Chondrocyte (in vitro differentiated cells): ENCODE data around the gene TM9SF4. TPM values are rescaled to one million over a fixed set of nuclear protein-coding genes. Genes with fewer than 3 reads are reported as not detected.

Experiments
- DNase-seq: peaks from one replicate; pipeline ENCODE4 v3.0.0; 2021; ENCODE audit warnings: mixed read lengths, low spot score
- H3K27ac Mint-ChIP-seq: one replicate; pipeline ENCODE4 v1.8.0; 2021; ENCODE audit warnings: mild to moderate bottlenecking, moderate library complexity, mixed read lengths; ENCODE audit not compliant: unreplicated experiment
- H3K27me3 Mint-ChIP-seq: 2 replicates; pipeline ENCODE4 v1.8.0; 2021; ENCODE audit warnings: low read depth, mixed read lengths
- H3K36me3 Mint-ChIP-seq: 2 replicates; pipeline ENCODE4 v1.8.0; 2021; ENCODE audit warnings: low read depth, mixed read lengths
- H3K4me1 Mint-ChIP-seq: 2 replicates; pipeline ENCODE4 v1.8.0; 2021; ENCODE audit warnings: low read depth, mild to moderate bottlenecking, mixed read lengths
- H3K4me3 Mint-ChIP-seq: one replicate; pipeline ENCODE4 v1.8.0; 2021; ENCODE audit warnings: mild to moderate bottlenecking, moderate library complexity, mixed read lengths; ENCODE audit not compliant: unreplicated experiment
- H3K9me3 Mint-ChIP-seq: 2 replicates; pipeline ENCODE4 v1.8.0; 2021; ENCODE audit warnings: low read depth, mixed read lengths
- total RNA-seq: library from RNA; stranded (reverse); gene quantifications from 3 replicates; pipeline ENCODE4 v1.2.1, GENCODE V29; 2021
- TF ChIP-seq, protein P1 (sequence below): fragments of 200-600 bp; sonication (generic); IDR thresholded peaks from 2 replicates; pipeline ENCODE4 v1.5.0; 2021; ENCODE audit warnings: antibody characterized with exemption, mild to moderate bottlenecking, moderate library complexity

The TM9SF4 gene
- total RNA-seq, 1 donor from 2014 or later, result 83.7 TPM

DNA sequence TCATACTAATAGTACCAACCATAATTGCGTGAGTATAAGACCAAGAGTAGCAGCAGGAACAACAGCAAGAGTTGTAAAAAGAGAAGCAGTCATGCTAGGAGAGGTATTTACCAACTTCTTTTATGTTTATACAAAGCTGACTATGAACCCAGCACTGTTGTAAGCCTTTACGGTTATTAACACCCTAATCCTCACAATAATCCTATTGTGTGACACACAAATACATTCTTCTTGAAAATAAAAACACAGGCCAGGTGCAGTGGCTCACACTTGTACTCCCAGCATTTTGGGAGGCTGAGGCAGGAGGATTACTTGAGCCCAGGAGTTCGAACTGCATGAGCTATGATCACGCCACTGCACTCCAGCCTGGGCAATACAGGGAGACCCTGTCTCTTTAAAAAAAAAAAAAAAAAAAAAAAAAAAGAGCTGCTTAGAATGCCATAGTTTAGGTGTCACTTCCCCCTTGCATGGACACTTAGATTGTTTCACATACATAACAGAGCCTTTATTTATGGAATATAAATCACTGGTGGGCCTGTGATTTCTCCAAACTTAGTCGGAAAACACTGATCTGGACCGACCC is 37.3 kb upstream of the TM9SF4 start:
- DNase-seq, result no peak
- H3K27me3 Mint-ChIP-seq, result peaks cover 17% of the 10 kb centered on the region
- no peaks in the 10 kb centered on the region for H3K9me3 Mint-ChIP-seq
- H3K27ac Mint-ChIP-seq, result peak overlapping the region; percentile 61
- H3K4me1 Mint-ChIP-seq, result peaks cover 12% of the 10 kb centered on the region
- peaks cover 1% of the 10 kb centered on the region for H3K36me3 Mint-ChIP-seq
- TF ChIP-seq, protein P1, sequence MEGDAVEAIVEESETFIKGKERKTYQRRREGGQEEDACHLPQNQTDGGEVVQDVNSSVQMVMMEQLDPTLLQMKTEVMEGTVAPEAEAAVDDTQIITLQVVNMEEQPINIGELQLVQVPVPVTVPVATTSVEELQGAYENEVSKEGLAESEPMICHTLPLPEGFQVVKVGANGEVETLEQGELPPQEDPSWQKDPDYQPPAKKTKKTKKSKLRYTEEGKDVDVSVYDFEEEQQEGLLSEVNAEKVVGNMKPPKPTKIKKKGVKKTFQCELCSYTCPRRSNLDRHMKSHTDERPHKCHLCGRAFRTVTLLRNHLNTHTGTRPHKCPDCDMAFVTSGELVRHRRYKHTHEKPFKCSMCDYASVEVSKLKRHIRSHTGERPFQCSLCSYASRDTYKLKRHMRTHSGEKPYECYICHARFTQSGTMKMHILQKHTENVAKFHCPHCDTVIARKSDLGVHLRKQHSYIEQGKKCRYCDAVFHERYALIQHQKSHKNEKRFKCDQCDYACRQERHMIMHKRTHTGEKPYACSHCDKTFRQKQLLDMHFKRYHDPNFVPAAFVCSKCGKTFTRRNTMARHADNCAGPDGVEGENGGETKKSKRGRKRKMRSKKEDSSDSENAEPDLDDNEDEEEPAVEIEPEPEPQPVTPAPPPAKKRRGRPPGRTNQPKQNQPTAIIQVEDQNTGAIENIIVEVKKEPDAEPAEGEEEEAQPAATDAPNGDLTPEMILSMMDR, result no peak
- H3K4me3 Mint-ChIP-seq, result no peak overlapping the region

DNA sequence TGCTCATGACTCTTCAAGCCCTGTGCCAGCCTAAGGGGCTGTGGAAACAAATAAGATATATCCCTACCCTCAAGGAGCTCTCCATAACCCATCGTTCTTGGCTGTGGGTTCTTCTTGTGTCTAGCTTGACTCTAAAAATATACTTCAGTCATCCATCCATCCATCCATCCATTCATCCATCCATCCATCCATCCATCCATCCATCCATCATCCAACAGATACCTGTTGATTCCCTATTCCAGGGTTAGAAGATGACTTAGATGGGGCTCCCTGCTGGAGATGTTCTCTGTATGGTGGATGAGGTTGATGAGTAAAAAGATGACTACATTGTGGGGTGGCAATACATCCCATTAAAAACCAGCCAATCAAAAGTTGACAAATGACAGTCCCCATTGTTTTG is 34.0 kb upstream of the TM9SF4 start:
- no peak overlapping the region for H3K27ac Mint-ChIP-seq
- H3K27me3 Mint-ChIP-seq, result peaks cover 25% of the 10 kb centered on the region
- H3K9me3 Mint-ChIP-seq, result no peaks in the 10 kb centered on the region
- peaks cover 1% of the 10 kb centered on the region for H3K36me3 Mint-ChIP-seq
- TF ChIP-seq, protein P1, result no peak
- no peak for DNase-seq
- peaks cover 3% of the 10 kb centered on the region for H3K4me1 Mint-ChIP-seq
- no peak overlapping the region for H3K4me3 Mint-ChIP-seq

DNA sequence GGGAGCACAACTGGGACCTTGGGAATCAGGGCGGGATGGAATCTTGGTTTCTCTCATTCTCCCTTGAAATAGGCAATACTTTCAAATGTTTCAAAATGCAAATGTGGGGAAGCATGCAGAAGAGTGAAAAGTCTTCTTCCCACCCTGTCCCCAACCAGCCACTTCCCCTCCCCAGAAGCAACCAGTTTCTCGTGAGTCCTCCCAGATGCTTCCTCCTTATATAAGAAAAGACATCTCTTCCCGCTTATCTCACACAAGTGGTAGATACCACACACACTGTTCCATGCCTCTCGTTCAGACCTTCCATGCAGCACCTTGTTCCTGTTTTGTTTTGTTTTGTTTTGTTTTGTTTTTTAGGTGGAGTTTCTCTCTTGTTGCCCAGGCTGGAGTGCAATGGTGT is 32.3 kb upstream of the TM9SF4 start:
- peaks cover 1% of the 10 kb centered on the region for H3K36me3 Mint-ChIP-seq
- no peak overlapping the region for H3K27ac Mint-ChIP-seq
- H3K9me3 Mint-ChIP-seq, result no peaks in the 10 kb centered on the region
- H3K4me3 Mint-ChIP-seq, result no peak overlapping the region
- peaks cover 35% of the 10 kb centered on the region for H3K27me3 Mint-ChIP-seq
- TF ChIP-seq, protein P1, result no peak
- no peak for DNase-seq
- peaks cover 3% of the 10 kb centered on the region for H3K4me1 Mint-ChIP-seq

DNA sequence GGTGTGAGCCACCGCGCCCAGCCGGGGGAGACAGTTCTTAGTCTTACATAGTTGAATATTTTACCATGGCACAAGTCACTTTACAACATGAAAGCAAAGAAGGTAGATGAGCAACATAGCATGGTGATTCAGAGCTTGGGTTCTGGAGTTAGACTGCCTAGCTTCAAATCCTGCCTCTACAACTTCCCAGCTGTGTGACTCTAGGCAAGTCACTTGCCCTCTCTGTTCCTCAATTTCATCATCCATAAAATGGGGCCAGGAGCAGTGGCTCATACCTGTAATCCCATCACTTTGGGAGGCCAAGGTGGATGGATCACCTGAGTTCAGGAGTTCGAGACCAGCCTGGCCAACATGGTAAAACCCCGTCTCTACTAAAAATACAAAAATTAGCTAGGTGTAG is 31.2 kb upstream of the TM9SF4 start:
- Mint-ChIP-seq H3K27ac (no peak overlapping the region), H3K4me3 (no peak overlapping the region), H3K9me3 (no peaks in the 10 kb centered on the region), H3K4me1 (no peaks in the 10 kb centered on the region), H3K36me3 (peaks cover 1% of the 10 kb centered on the region), H3K27me3 (peaks cover 45% of the 10 kb centered on the region)
- TF ChIP-seq, protein P1, result no peak
- DNase-seq, result no peak

DNA sequence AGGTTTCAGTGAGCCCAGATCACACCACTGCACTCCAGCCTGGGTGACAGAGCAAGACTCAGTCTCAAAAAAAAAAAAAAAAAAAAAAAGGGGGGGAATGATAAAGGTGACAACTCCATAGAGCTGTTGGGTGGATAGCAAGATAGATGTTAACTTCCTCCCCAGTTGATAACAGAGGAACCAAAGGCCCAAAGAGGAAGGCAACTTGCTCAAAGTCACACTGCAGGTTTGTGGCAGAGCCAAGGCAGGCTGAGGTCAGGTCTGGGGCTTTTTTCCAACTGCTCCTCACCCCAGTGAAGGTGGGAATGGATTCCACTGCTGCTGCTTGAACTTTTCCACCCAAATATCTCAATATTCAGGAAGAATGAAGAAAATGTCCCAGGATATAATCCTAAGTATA is 30.7 kb upstream of the TM9SF4 start:
- Mint-ChIP-seq H3K36me3 (peaks cover 1% of the 10 kb centered on the region), H3K27ac (no peak overlapping the region), H3K4me3 (no peak overlapping the region), H3K4me1 (no peaks in the 10 kb centered on the region), H3K27me3 (peaks cover 49% of the 10 kb centered on the region), H3K9me3 (no peaks in the 10 kb centered on the region)
- TF ChIP-seq, protein P1, result no peak
- no peak for DNase-seq
